DMS79 treated with DMSO at 0.1 percent for 48 hours (cell line): ENCODE results near the gene ADAMTS14.

Source experiments
- DNase-seq: peaks from one replicate; lab custom pipeline; 2025; lab: John Stamatoyannopoulos, UW

Gene ADAMTS14

GRCh38 chr10:70784016-70784415 is 111.7 kb downstream of the ADAMTS14 start:
- no peak for DNase-seq

DNA sequence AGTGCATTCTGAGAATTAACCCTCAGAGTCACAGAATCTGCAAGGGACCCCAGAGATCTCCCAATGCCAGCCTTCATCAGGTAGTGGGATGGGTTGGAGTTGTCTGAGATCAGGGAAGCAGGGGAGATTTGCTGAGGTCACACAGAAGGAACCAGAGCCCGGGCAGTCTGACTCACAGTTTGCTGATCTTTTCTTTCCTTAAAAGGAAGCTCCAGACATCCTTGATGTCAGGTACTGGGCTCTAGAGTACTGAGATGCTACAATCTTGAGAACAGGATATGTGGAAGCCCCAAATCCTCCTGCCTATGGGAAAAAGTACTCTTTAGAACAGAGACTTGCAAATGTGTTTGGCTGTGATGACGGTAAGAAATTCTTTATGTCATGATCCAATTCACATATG is 112.2 kb downstream of the ADAMTS14 start:
- DNase-seq: no peak

- no peak for DNase-seq
These were observed 112.9 kb downstream of the ADAMTS14 start, which contains the start of gene TBATA for GRCh38 chr10:70785190-70785589. TBATA (minus strand) TSS chr10:70785377; CDS start chr10:70783379, 1,998 bp downstream.

GRCh38 chr10:70786799-70787415 is 114.6 kb downstream of the ADAMTS14 start:
- no peak for DNase-seq

GRCh38 chr10:70791386-70792039 is 119.2 kb downstream of the ADAMTS14 start:
- no peak for DNase-seq

DNA sequence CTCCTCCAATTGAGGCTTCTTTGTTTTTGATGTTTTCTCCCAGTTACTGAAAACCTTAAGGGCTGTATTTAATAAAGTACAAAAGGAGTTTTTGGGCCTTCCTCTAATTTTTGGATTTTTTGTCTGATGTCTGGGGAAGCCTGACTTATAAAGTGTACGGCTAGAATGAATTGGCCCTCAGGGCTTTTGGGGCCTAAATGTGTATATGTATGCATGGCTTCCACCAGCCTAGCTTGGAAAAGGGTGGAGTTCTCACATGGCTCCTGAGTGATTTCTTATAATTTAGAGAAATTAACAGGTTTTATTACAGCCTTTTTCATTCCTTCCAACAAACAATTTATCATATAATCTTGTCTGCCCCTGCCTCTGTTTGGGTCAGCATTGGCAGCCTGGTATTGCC is 123.3 kb downstream of the ADAMTS14 start:
- DNase-seq: no peak

- DNase-seq: no peak
These were observed 125.5 kb downstream of the ADAMTS14 start for GRCh38 chr10:70797840-70798239.

GRCh38 chr10:70799124-70799523 is 126.8 kb downstream of the ADAMTS14 start:
- DNase-seq: no peak

DNA sequence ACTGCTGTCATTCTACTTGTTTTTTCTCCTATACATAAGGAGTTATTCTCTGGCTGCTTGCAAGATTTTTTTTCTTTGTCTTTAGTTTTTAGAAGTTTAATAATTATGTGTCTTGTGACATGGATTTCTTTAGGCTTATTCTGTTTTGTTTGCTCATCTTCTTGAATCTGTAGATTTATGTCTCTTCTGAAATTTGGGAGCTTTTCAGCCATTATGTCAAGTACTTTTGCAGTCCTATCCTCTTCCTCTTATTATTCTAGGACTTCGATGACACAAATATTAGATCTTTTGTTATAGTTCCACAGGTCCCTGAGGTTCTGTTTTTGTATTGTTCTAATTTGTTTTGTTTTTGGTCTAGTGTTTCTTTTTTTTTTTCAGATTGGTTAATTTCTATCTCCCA is 129.5 kb downstream of the ADAMTS14 start:
- no peak for DNase-seq

GRCh38 chr10:70803775-70804420 is 131.6 kb downstream of the ADAMTS14 start:
- DNase-seq: peak; percentile 90

DNA sequence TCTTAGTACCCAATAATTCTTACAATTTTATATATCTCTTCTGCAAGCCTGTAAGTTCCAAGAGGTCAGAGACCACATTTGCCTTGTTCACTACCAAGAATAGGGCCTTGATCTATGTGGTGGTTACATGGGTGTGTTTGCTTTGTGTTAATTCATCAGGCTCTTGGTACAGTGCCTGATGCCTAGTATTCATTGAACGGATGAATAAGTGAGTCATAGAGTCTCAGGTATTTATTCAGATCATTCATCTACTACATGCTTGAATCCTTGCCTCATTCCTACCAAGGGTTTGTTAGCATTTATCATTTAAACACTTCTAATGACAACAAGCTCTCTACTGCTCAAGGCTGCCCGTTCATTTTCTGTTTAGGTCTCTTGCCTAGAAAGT is 132.1 kb downstream of the ADAMTS14 start:
- peak; percentile 28 for DNase-seq

DNA sequence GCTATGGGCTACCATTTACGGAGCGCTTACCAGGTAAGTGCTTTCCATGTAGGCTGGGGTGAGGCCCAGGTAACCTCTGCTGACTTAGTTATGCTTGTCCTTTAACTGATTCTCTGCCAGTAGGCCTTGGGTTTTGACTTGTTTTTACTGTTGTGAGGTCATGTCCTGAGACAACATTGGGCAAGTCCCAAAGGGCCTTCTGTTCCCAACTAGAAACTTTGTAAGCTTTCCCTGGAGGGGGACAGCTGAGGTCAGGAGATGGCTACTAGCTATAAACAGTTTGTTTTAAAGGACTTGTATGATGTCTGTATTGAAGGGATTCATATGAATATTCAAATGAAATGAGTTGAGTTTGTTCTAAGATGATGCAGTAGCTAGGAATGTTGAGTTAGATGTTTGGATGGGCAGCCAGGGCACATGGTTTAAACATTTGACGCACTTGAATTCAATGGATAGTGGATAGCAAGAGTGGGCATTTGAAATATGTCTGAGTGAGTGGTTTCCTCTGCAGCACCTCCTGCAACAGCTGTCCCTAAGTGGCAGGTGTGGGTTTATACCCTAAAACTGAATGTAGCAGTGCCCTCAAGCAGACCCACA is 133.4 kb downstream of the ADAMTS14 start:
- no peak for DNase-seq

- no peak for DNase-seq
These were observed 134.5 kb downstream of the ADAMTS14 start for GRCh38 chr10:70806841-70807240.

GRCh38 chr10:70807556-70807955 is 135.2 kb downstream of the ADAMTS14 start:
- DNase-seq: no peak

GRCh38 chr10:70809011-70809611 is 136.8 kb downstream of the ADAMTS14 start:
- no peak for DNase-seq

DNA sequence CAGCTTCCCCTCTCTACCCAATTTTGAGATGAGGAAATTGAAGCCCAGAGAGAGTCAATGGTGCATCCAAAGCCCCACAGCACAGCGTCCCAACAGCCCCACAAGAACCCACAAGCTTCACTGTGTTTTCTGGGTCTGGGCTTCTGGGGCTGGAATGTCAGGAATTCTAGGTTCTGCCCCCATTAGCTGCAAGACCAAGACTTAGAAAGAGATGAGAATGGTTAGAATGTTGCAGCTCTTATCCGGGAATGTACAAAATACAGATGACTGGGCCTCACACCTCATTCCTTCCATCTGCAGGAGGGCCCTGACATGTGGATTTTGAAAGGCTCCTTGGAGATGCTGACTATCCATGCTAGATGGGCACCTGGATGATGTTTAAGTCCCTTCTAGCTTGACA is 137.4 kb downstream of the ADAMTS14 start:
- DNase-seq: no peak

DNA sequence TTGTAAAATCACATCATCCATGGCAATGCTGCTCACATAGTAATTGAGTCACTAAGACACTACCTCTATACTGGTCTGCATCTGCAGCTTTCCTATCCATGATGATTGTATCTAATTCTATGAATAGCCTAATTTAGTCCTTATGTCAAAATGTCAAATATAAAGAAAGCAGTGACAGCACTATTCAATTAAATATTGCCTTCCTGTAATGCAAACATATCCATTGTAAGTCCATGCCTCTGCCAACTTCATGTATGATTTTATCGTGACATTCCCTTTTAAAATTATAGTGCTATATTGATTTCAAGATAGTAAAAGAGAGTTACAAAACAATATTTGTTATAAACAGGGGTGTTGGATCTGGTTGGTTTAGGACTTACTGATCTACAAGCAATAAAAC is 138.7 kb downstream of the ADAMTS14 start:
- DNase-seq: no peak

DNA sequence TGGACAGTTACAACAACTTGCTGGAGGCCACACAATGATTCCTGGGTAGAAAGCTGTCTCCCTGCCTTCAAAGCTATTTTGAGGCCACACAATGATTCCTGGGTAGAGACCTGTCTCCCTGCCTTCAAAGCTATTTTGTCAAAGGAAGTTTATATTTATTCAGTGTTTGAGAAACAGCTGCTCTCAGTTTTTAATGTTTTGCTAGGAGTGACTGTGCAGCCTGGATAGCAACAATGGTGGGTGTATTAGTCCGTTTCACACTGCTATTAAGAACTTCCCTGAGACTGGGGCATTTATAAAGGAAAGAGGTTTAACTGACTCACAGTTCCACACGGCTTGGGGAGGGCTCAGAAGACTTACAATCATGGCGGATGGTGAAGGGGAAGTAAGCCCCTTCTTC is 139.6 kb downstream of the ADAMTS14 start:
- DNase-seq: no peak
